Dermis microvascular lymphatic vessel endothelial cell (primary cell): ENCODE measurements around the gene PHLDB2. TPM values are rescaled to one million over a fixed set of nuclear protein-coding genes. Genes with fewer than 3 reads are reported as not detected.
A peak's percentile ranks its signal among the peaks of the same experiment; 100 is the strongest.
"Not testable (repeated sequence)": the region's sequence is repeated elsewhere in the genome, so short reads cannot be mapped to it uniquely, and the experiment has no call there.

Experiments
- DNase-seq, 2 donors: peaks; one replicate each; pipeline versions ENCODE4 v3.0.0 to v3.0.0-alpha.2; 2010; ENCODE audit warnings: low read depth in 2 of 2
- total RNA-seq: library from RNA; depleted of rRNA; stranded (reverse); fragments of >200 nt; gene quantifications from 2 replicates; pipeline ENCODE4 v1.2.1, GENCODE V29; 2014

The PHLDB2 gene
- total RNA-seq: 35.2 and 49.4 TPM in 2 replicates

DNA sequence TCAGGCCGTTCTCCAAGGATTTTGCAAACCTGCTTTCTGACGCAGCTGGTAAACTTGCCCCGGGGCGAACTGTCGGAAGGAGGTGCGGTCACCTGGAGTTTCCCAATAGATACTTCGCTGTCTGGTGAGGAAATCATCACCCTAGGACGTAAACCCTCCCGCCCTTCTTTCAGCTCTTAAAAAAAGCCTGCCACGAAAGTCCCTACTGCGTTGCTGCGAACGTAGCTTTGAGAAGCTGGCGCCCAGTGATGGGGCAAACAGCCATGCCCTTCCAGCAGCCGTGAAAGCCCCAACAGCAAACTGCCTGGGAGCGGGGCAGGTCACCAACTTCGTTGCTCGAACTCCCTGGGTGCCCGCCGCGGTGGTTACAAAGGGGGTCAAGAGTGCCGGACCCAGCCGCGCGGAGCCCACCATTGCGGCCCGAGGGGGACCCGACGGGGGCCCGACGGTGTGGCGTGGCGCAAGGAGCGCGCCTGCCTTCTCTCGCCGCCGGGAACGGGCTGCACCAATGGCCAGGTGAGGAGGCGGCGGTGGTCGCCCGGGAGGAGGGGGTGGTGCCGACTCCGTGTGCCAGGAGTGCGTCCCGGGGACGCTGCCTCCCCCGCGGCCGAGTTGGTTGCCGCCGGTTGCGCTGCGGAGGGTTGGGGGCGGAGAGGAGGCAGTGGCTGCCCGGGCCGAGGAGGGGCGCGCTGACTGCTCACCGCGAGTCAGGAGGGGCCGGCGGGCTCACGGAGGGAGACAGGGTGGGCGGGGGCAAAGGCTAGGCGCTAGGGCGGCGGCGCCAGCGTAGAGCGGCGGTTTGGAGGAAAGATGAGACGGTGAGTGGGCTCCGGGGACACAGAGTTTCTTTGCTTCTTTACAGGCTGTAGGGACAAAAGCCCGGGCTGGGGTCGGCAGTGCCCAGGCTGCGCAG lies at the start of gene PHLDB2:
TSS of gene PHLDB2 (plus strand) at position 205 of the 913 bp plus-strand sequence. CDS start 24,813 bp downstream, outside the sequence.
- DNase-seq: peak in 1 of 2 donors; percentile 88

DNA sequence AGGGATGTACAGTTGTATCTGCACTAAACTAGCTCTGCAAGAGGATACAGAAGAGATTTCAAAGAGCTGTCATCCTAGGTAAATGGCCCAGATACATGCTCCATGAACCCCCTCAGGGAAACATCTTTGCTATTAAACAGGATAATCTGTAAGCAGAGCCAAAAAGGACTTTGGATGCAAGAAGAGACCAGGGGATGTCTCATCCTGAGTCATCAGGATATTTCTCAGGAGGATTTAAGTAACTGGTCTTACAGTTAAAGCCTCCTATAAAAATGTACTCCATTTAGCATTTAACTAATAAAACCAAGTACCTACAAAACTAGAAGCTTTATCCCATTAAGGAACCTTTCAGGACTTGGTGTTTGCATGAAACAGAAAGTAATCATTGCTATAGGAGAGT lies 48.2 kb upstream of the PHLDB2 start:
- DNase-seq: peak in 1 of 2 donors; percentile 20

DNA sequence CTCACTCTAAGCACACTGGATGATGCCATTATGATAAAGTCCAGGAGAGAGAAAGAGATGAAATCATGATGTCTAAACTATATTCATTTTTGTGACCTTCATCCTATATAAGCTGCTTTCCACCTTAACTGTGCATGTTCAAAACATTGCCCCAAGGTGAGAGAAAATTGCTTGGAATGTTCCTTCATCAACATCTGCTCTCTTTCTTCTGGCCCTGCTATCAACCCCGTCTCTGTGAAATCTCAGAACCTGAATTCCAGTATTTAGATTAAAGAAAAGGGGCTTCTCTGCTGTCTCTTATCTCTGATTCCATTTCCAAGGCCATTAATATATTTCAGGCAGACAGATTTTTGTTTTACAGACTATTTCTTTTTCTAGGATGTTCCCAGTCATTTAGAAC lies 47.3 kb upstream of the PHLDB2 start:
- DNase-seq: no peak

DNA sequence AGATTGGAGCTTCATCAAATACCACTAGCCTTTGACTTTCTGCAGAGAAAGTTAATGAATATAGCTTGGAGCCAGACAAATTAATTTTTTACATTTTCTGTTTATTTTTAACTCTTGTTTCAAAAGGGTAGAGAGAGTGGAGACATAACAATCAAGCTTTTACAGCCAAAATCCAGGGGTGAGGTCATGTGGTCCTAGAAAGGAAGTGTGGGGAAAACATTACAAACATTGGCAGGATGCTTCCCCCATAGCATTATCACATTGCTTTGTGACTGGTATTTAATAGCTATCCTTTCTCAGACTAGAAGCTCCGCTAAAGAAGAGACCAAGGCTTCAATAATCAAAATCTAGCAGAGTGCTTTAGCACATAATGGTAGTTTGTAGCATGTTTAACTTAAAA lies 46.4 kb upstream of the PHLDB2 start:
- DNase-seq: peak; percentile 18 to 53

DNA sequence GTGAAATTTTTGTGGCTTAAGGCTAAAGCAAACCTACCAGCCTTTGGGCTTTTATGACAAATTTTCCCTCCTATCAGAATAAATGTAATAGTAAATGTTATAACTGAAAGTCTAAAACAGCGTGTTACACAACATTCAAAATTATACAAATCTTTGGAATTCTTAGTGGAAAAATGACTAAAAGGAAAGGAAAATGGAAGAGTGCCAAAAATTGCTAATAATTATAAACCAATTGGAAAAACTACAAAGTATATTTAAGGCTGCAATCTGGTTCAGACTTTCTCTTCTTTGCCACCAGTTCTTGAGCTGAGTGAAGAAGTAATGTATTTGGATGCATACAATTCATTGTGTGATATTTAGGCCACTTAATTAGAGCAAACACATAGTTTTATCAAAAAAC lies 45.6 kb upstream of the PHLDB2 start:
- peak in 1 of 2 donors; percentile 25 for DNase-seq

DNA sequence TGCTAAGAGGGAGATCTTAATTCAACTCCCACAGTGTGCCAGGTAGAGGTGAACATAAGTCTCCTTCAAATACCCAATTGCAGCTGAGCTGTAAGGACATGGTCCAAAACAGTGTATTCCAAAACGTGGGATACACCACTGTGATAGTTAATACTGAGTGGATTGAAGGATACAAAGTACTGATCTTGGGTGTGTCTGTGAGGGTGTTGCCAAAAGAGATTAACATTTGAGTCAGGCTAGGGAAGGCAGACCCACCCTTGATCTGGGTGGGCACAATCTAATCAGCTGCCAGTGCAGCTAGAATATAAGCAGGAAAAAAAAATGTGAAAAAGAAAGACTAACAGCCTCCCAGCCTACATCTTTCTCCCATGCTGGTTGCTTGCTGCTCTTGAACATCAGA lies 45.1 kb upstream of the PHLDB2 start:
- no peak for DNase-seq

DNA sequence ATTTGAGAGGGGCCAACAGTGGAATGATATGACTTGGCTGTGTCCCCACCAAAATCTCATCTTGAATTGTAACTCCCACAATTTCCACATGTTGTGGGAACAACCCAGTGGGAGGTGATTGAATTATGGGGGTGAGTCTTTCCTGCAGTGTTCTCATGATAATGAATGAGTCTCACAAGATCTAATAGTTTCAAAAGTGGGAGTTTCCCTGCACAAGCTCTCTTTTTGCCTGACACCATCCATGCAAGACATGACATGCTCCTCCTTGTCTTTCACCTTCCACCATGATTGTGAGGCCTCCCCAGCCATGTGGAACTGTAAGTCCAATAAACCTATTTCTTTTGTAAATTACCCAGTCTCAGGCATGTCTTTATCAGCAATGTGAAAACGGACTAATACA lies 42.3 kb upstream of the PHLDB2 start:
- DNase-seq: not testable (repeated sequence)

DNA sequence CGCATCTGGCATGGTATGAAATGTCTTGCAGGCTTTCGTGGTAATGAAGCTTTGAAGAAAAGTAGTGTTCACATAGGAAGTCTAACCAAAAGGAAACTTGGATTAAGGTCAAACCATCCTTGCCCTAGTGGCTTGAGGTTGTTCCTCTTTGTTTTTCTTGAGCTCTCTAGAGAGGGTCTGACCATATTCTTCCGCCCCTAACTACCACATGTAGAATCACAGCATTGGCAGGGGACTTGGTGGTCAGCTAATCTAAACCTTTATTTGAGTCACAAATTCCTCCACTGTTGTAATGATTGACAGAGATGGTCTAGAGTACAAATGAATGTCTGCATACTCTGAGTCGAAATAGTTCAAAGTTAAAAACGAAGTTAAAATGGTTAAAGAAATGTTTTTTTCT lies 39.1 kb upstream of the PHLDB2 start:
- DNase-seq: no peak

DNA sequence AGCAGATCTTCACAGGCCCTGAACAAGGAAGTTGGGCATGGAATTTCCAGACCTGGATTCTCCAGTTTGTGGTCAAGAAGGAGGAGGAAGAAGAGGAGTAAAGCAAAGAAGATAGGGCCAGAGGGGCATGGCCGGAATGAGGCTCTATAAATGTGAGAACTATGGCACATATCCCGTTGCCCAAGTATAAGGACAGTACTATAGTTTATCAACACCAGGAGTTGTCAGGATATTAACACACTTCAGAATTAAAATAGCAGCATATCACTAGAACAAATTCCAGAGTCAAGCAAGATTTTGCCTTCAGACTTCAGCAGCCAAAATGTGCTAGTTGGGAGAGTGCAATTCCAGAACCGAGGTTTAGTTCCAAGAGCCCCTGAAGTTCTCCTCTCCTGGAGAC lies 38.4 kb upstream of the PHLDB2 start:
- DNase-seq: no peak

DNA sequence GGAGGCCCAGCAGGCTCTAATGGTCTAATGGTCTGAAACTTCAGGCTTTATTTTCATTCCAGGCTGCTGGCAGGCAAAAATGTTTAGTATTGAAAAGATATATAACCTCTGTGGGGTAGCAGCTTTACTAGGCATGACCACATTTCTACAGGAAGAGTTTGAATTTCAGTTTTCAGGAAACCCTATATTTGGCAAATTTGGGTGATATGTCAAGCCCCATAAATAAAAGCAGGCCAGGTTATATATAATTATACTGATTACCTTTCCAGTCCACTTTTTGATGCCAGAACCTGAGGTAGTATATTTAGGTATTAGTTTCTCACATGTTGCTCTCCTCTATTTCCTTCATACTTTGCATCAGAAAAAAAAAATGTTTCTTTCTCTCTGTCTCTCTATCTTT lies 37.2 kb upstream of the PHLDB2 start:
- DNase-seq: no peak

DNA sequence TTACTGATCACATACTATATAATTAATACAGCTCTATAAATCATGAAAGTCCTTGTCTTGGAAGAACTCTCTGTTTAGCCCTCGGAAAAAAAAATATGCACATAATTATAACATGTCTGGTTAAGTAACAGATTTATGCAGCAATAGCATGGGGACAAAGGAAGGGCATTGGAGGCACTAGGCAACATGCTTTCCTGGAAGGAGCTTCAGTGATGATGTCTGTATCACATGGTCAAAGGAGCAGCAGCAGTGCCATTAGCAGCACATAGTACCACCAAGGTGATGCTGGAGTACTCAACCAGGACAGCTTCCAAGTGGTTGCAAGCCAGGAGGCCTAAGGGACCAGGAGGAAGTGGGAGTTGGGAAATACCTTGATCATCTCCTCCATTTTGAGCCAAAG lies 36.3 kb upstream of the PHLDB2 start:
- no peak for DNase-seq

DNA sequence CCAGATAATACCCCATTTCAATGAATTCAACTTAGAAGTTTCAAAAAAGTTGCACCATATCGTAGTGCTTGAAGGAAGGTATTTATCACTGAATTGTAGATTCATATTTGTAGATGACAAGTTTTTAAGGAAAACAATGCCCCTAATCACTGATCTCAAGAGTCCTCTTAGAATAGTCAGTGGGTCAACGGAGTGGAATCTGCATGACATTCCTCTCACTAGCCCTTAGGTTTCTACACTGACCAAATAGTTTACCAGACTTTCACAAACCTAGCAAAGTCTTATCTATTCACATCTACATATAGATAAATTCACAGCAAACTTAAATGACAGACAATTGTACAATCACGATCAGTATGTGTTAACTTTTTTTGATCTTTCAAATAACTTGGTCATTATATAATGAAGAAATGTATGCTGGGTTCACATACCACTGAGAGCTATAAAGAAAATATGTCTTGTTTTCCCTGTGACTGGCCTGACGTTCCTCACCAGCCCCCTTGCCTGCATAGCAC lies 35.7 kb upstream of the PHLDB2 start:
- no peak for DNase-seq

DNA sequence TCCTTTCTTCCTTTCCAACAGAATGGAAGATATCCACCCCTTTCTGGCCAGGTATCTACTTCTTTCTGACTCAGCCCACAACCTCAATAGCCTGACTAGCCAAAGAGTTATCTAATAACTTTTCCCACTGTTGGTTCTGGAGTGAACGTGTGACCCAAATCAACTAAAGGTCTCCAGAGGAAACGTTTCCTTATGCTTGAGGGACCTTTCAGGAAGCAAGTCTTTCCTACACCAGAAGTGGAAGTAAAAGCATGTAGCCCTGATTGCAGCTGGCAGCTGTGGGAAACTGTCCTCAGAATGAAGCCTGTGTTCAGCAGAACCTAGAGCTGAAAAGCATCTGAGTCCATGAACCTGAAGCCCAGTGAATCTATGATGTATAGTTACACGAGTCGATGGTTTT lies 34.7 kb upstream of the PHLDB2 start:
- peak in 1 of 2 donors; percentile 28 for DNase-seq

DNA sequence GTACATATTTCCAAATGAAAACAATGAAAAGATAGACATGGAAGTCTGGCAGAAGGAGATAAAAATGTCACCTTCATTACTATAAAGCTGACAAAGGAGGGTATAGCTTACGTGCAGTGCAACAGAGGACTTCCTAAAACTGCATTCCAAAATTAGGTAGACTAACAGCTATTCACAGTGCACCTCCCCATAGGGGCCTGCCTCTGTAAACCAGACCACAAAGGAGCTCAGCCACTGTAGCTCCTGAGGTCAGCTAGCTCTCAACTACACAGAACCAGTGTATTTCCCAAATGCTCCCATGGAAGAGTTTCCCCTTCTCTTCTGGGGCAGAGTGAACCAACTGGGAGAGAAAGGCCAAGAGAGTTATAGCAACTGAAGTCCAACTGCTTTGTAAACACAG lies 31.2 kb upstream of the PHLDB2 start:
- DNase-seq: no peak

DNA sequence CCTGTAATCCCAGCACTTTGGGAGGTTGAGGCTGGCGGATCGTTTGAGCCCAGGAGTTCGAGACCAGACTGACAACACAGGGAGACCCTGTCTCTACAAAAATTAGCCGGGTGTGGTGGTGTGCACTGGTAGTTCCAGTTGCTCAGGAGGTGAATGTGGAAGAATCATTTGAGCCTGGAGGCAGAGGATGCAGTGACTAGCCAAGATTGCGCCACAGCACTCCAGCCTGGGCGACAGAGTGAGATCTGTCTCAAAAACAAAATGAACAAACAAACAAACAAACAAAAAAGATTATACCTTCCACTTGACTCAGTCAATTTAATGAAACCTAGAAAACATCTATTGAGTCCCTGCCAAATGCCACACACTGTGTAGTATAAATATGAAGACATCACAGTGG lies 30.5 kb upstream of the PHLDB2 start:
- no peak for DNase-seq

DNA sequence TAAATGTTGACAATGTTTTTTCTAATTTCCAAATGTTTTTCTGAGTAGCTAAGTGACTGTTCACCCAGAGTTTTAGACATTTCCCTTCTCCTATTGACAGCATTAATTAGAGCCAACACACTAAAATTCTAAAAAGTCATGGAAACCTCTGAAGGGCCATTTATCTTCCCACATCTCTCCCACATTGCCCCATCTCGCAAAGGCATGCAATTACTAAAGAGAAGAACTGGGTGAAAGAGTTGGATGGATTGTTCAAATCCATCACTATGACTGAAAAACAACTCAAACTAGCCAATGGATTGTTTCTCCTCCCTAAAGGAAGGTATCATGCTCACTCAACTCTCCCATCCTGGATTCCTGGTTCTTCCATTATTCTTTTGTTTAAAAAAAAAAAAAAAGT lies 30.0 kb upstream of the PHLDB2 start:
- DNase-seq: no peak

DNA sequence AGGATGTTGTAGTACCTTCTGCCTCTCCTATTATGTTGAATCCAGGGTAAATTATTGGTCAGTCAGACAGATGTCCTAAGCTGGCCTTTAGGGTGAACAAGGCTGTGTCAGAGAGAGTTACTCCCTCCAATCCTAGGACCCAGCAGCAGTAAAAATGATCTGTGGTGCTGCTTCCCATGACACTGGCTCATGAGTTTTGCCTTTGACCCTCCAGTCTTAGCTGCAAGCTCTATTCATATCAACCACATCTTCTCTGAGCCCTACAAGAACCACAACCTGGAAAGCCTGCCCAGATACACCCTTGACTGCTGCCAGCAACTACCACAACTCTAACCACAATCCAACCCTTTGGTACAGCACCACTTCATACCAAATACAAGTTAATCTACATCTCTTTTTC lies 27.2 kb upstream of the PHLDB2 start:
- DNase-seq: no peak

DNA sequence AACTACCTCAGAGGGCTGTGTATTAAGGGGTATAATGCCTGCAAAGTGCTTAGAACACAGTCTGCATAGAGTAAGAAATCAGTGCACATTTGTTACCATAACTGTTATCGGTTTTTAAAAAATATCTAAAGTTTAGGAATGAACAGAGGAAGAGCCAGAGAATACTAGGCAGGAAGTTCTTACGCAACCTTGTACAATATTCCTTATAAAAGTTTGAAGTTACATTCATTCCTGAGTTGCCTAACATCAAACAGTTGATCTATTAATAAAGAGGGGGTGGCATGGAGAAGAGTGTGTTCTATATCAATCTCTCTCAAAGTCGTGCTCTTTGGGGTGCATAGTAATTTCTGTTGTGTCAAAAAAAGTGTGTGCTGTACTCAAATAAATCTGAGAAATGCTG lies 22.0 kb upstream of the PHLDB2 start:
- no peak for DNase-seq

DNA sequence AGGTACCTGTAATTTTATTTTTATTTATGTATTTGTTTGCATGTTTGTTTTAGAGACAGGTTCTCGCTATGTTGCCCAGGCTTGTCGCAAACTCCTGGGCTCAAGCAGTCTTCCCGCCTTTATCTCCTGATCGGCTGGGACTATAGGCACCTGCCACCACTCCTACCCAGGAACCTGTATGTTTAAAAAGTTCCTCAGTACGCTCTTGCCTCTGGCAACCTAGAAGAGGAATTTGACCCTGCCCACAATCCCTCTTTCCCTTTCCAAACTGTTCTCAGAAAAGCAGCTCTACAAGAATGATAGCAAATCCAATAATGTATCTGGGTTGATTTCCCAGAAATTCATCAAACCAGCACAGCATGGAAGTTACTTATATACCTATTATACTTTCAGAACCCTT lies 20.9 kb upstream of the PHLDB2 start:
- DNase-seq: no peak

DNA sequence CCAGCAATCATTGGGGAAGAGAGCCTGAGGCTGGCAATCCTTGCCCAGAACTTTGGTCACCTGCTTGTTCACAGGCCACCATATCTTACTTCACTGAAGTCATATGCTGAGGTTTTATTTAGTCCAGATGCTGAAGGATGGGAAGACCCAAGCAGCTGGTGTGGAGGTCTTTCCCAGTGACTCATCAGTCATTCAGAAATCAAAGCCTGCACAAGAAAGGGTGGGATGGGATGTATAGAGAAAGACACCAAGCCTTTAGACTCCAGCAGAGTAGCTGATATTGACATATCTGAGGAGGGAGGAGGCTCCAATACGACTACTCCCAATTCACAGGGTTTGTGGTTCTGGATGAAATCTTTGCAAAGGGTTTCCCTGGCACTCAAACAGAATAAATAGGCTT lies 13.0 kb upstream of the PHLDB2 start:
- peak in 1 of 2 donors; percentile 31 for DNase-seq

DNA sequence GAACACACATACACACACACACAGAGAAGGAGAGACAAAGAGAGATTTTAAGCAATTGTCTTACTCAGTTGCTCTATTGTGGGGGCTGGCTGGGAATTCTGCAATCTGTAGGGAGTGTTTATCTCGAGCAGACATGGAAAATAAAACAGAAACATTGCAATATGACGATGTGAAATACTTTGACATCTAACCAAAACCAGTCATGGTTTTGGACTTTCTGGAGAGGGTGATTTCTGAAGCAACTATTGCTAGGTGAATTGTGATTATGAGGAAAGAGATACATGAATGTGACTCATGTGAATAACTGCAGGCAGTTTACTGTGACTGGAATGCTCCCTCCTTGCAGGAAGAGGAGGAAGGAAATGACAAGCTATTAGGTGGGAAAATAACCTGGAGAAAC lies 12.3 kb upstream of the PHLDB2 start:
- DNase-seq: peak; percentile 86 to 89

DNA sequence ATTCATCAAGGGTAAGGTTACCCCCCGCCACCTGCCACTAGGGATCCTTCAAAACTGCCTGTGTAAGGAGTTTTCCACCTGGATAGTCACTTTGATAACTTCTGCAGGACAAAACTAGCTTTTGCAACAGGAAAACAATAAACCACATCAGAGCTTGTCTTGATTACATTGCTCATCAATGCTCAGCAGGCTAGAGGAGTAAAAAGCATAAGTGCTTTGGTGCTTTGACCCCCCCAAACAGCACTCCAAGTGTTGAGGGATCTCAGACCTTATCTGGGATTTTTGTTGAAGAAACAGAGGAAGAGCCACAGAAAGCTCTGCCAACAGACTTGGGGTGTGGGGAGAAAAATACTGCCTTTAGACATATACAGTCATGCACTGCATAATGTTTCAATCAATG lies 10.8 kb upstream of the PHLDB2 start:
- no peak for DNase-seq

DNA sequence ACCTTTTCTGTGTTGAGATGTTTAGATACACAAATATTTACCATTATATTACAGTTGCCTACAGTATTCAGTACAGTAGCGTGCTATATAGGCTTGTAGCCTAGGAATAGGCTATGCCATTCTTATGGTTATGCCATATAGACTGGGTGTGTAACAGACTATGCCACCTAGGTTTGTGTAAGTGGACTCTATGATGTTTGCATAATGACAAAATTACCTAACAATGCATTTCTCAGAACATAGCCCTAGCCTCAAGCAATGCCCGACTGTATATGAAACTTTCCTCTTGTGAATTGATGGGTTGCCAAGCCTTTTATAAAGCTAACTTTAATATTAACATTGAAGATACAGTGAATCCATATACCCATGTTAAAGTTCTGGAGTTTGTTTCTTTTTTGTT lies 10.3 kb upstream of the PHLDB2 start:
- no peak for DNase-seq
